ENCODE measurements around the gene REEP1. TPM values are rescaled to one million over a fixed set of nuclear protein-coding genes. Genes with fewer than 3 reads are reported as not detected.

Gene REEP1
- total and polyA plus RNA-seq, 2 of the 4 experiments (the other 2 are of a cell fraction): under 0.01 to 0.03 TPM

- no peak overlapping the region for H2BK20ac ChIP-seq (ENCODE audit: low read depth, low read length)
- no peak overlapping the region for H4K5ac ChIP-seq (ENCODE audit: low read depth, low read length)
- DNase-seq (no peak), ATAC-seq (ENCODE audit: low read depth) (no peak)
- no peak overlapping the region for H3K4me2 ChIP-seq (ENCODE audit: low read depth, low read length)
- H2BK120ac ChIP-seq (ENCODE audit: low read depth, low read length): no peak overlapping the region
- intact Hi-C loops (cut with micrococcal nuclease): loop anchor here (10.0 kb wide), 1 partner anchor 77 kb away; no protein-coding TSS in a partner anchor
- H3K23ac ChIP-seq (ENCODE audit: low read depth, low read length): no peak overlapping the region
- ChIA-PET POLR2A (ENCODE audit: unreplicated experiment) (no interaction called here), CTCF (no interaction called here)
- H3K79me1 ChIP-seq (ENCODE audit: low read depth in 1 of 2, low read length in 2 of 2): no peaks in the 10 kb centered on the region
- H3K56ac ChIP-seq (ENCODE audit: extremely low read depth, insufficient read depth, low read length): no peak overlapping the region
- H3K9ac ChIP-seq (ENCODE audit: low read depth, low read length): no peak overlapping the region
- H3K36me3 ChIP-seq (ENCODE audit: control insufficient read depth, insufficient read depth, low read length): no peaks in the 10 kb centered on the region
- H4K91ac ChIP-seq (ENCODE audit: insufficient read depth, low read depth, low read length): no peak overlapping the region
- in situ Hi-C loops (cut with MboI; ENCODE audit: low sequenced_read_pairs): no loop called here
- no peak for TF ChIP-seq BHLHE40 (IDR thresholded peaks at IDR 0.05; ENCODE audit: low read depth, low read length)
- no peak for TF ChIP-seq MAFK (IDR thresholded peaks at IDR 0.05; ENCODE audit: low read depth, low read length)
- no peak for TF ChIP-seq FOS (IDR thresholded peaks at IDR 0.05; ENCODE audit: low read depth, low read length)
- TF ChIP-seq ELK1 (IDR thresholded peaks at IDR 0.05; ENCODE audit: borderline replicate concordance, low read depth, low read length): no peak
- TF ChIP-seq MAZ (IDR thresholded peaks at IDR 0.05; ENCODE audit: borderline replicate concordance, low read depth, low read length): no peak
- TF ChIP-seq POLR2A (IDR thresholded peaks at IDR 0.05; ENCODE audit: low read depth, low read length): no peak
- no peak for TF ChIP-seq RAD21 (IDR thresholded peaks at IDR 0.05; ENCODE audit: low read length)
- no peak for TF ChIP-seq MXI1 (IDR thresholded peaks at IDR 0.05; ENCODE audit: borderline replicate concordance, low read depth, low read length)
- no peak for TF ChIP-seq CTCF (conservative IDR thresholded peaks at IDR 0.05; ENCODE audit: low read depth, low read length)
- TF ChIP-seq CEBPB (IDR thresholded peaks at IDR 0.05; ENCODE audit: low read depth, low read length): no peak
- no peak for TF ChIP-seq RFX5 (IDR thresholded peaks at IDR 0.05; ENCODE audit: low read depth, low read length)
- TF ChIP-seq USF2 (IDR thresholded peaks at IDR 0.05; ENCODE audit: low read depth, low read length): no peak
- TF ChIP-seq CHD1 (IDR thresholded peaks at IDR 0.05; ENCODE audit: low read depth, low read length): no peak
- no peak for TF ChIP-seq SMC3 (IDR thresholded peaks at IDR 0.05; ENCODE audit: low read depth, low read length)
- TF ChIP-seq RCOR1 (IDR thresholded peaks at IDR 0.05; ENCODE audit: insufficient replicate concordance, low read length): no peak
- TF ChIP-seq NFE2L2 (IDR thresholded peaks at IDR 0.05; ENCODE audit: low read depth, low read length): no peak
- peaks cover 27% of the 10 kb centered on the region for H3K27me3 ChIP-seq (ENCODE audit: control insufficient read depth, insufficient read depth, low read length)
- H4K20me1 ChIP-seq (ENCODE audit: insufficient read depth, low read length): no peaks in the 10 kb centered on the region
- no peak overlapping the region for H2BK15ac ChIP-seq (ENCODE audit: low read depth, low read length)
- no peak overlapping the region for H4K8ac ChIP-seq (ENCODE audit: low read depth in 2 of 2, low read length in 2 of 2)
- H3K9me3 ChIP-seq (ENCODE audit: control insufficient read depth, insufficient read depth, low read length): no peaks in the 10 kb centered on the region
- no peaks in the 10 kb centered on the region; the same call in 1 of the 2 replicates for H3K4me1 ChIP-seq (ENCODE audit: control insufficient read depth, insufficient read depth, low read length)
- H3K4me3 ChIP-seq (ENCODE audit: insufficient read depth, low read depth, low read length): no peak overlapping the region
- H3K14ac ChIP-seq (replicated peaks; ENCODE audit: low read depth, low read length): no peak overlapping the region
- H3K27ac ChIP-seq (ENCODE audit: insufficient read depth, low read length): no peak overlapping the region
- no peak overlapping the region for H2AFZ ChIP-seq (replicated peaks; ENCODE audit: low read length, poor library complexity)
- H3K4ac ChIP-seq (ENCODE audit: low read depth, low read length): no peak overlapping the region
- H2BK5ac ChIP-seq (ENCODE audit: low read depth, low read length, poor library complexity, severe bottlenecking): no peak overlapping the region
- no peak overlapping the region for H3K18ac ChIP-seq (ENCODE audit: low read depth, low read length)
- no peaks in the 10 kb centered on the region for H3K9me1 ChIP-seq (ENCODE audit: insufficient read depth, low read length)
- H2AK9ac ChIP-seq (replicated peaks; ENCODE audit: low read depth, low read length, poor library complexity): no peak overlapping the region
- dilution Hi-C loops (cut with HindIII; ENCODE audit: low sequenced_read_pairs, unreplicated experiment): no loop called here
- H2AK5ac ChIP-seq (ENCODE audit: low read depth, low read length): no peak overlapping the region
- BruUV-seq (replicated peaks): no TSS peak
Observed at GRCh38 chr2:86341470-86341869, 4.0 kb upstream of the REEP1 start.

Measured in IMR-90 (cell line).